HepG2 (cell line): ENCODE measurements around the gene CYP19A1. TPM values are rescaled to one million over a fixed set of nuclear protein-coding genes. Genes with fewer than 3 reads are reported as not detected.
A peak's percentile ranks its signal among the peaks of the same experiment; 100 is the strongest.

Experiments used
- AGO1 ChIP-seq: fragments of 200-400 bp; formaldehyde crosslinking; IDR thresholded peaks from 2 replicates; pipeline ENCODE4 v1.6.1; 2017; ENCODE audit warnings: mild to moderate bottlenecking, low read depth, low read length, moderate library complexity; ENCODE audit not compliant: poor library complexity, severe bottlenecking
- EP300 ChIP-seq, 3 experiments: sonication (generic) in 1 of 3; formaldehyde crosslinking in 1 of 3; IDR thresholded peaks; 2 replicates each; pipeline versions ENCODE4 v1.5.1 to v1.6.1; 2011 to 2020; ENCODE audit warnings: low read depth in 2 of 3, low read length in 2 of 3, borderline replicate concordance in 1 of 3, improper control_type of control experiment in 1 of 3, mild to moderate bottlenecking in 1 of 3, missing genetic modification reagents in 1 of 3, moderate library complexity in 1 of 3
- FOXO4 ChIP-seq: sonication (generic); formaldehyde crosslinking; conservative IDR thresholded peaks from 2 replicates; pipeline ENCODE4 v1.8.1; 2023; ENCODE audit warnings: missing genetic modification reagents
- HHEX ChIP-seq: IDR thresholded peaks from 2 replicates; pipeline ENCODE4 v1.6.1; 2016; ENCODE audit warnings: control low read depth
- MLLT10 ChIP-seq: sonication (generic); formaldehyde crosslinking; IDR thresholded peaks from 2 replicates; pipeline ENCODE4 v1.4.0; 2020; ENCODE audit warnings: missing genetic modification reagents
- NFATC3 ChIP-seq: sonication (generic); formaldehyde crosslinking; IDR thresholded peaks from 2 replicates; pipeline ENCODE4 v1.5.1; 2020; ENCODE audit warnings: mild to moderate bottlenecking, missing genetic modification reagents
- NR2C2 ChIP-seq: sonication (generic); formaldehyde crosslinking; IDR thresholded peaks from 2 replicates; pipeline ENCODE4 v1.4.0; 2020; ENCODE audit warnings: missing genetic modification reagents, mild to moderate bottlenecking, moderate library complexity, borderline replicate concordance
- PREB ChIP-seq: sonication (generic); formaldehyde crosslinking; IDR thresholded peaks from 2 replicates; pipeline ENCODE4 v1.4.0; 2020; ENCODE audit warnings: missing genetic modification reagents
- SATB2 ChIP-seq: sonication (generic); formaldehyde crosslinking; IDR thresholded peaks from 2 replicates; pipeline ENCODE4 v1.5.0; 2020; ENCODE audit warnings: missing genetic modification reagents
- TEF ChIP-seq: sonication (generic); formaldehyde crosslinking; IDR thresholded peaks from 2 replicates; pipeline ENCODE4 v1.5.0; 2020; ENCODE audit warnings: missing genetic modification reagents
- TFDP2 ChIP-seq: sonication (generic); formaldehyde crosslinking; IDR thresholded peaks from 2 replicates; pipeline ENCODE4 v1.4.0; 2020; ENCODE audit warnings: missing genetic modification reagents
- UBTF ChIP-seq: sonication (generic); formaldehyde crosslinking; IDR thresholded peaks from 2 replicates; pipeline ENCODE4 v1.4.0; 2020; ENCODE audit warnings: mild to moderate bottlenecking, missing genetic modification reagents
- ZBTB21 ChIP-seq: sonication (generic); formaldehyde crosslinking; IDR thresholded peaks from 2 replicates; pipeline ENCODE4 v1.4.0; 2020; ENCODE audit warnings: missing genetic modification reagents
- ZHX1 ChIP-seq: sonication (generic); formaldehyde crosslinking; IDR thresholded peaks from 2 replicates; pipeline ENCODE4 v1.8.1; 2022; ENCODE audit warnings: low read depth, mild to moderate bottlenecking, missing genetic modification reagents
- ZNF124 ChIP-seq: sonication (generic); formaldehyde crosslinking; IDR thresholded peaks from 2 replicates; pipeline ENCODE4 v1.4.0; 2020; ENCODE audit warnings: missing genetic modification reagents
- ZNF430 ChIP-seq: sonication (generic); formaldehyde crosslinking; IDR thresholded peaks from 2 replicates; pipeline ENCODE4 v1.9.0; 2021; ENCODE audit warnings: mild to moderate bottlenecking, missing genetic modification reagents
- polyA plus RNA-seq, 8 experiments: library from polyadenylated mRNA; depleted of rRNA in 3 of 8; stranded (reverse) in 7 of 8; unstranded in 1 of 8; fragments of >200 nt; fragmentation: Illumina TruSeq in 4 of 8; extraction: Trizol in 4 of 8; gene quantifications; 2 replicates each; pipeline versions ENCODE4 v1.2.1 to v1.2.3, GENCODE V29; 2011 to 2016; ENCODE audit warnings: low read depth in 4 of 8, missing spikeins in 1 of 8, mixed read lengths in 1 of 8; ENCODE audit not compliant: insufficient read depth in 1 of 8
- total RNA-seq, 5 experiments: library from RNA; depleted of rRNA; stranded (reverse); fragments of >200 nt; fragmentation: Illumina TruSeq; extraction: Trizol; gene quantifications; 2 replicates each; pipeline ENCODE4 v1.2.3, GENCODE V29; 2016; ENCODE audit warnings: low read depth in 1 of 5

Gene CYP19A1
- total and polyA plus RNA-seq, 2 of the 13 experiments (the other 11 are each of a cell fraction or from before 2014, with no cell fraction given): 10.9 to 23.0 TPM

- TF ChIP-seq AGO1 (no peak), SATB2 (CRISPR knock-in tag) (no peak), PREB (CRISPR knock-in tag) (no peak), ZNF124 (CRISPR knock-in tag) (peak; percentile 23; the same call in 1 of the 2 replicates), ZNF430 (CRISPR knock-in tag) (no peak), HHEX (no peak), NFATC3 (CRISPR knock-in tag) (no peak), UBTF (no peak), NR2C2 (CRISPR knock-in tag) (peak; percentile 68; the same call in 1 of the 2 replicates), TEF (CRISPR knock-in tag) (no peak), FOXO4 (CRISPR knock-in tag) (no peak), TFDP2 (no peak), EP300 (IDR thresholded peaks at IDR 0.05; ENCODE audit: low read depth in 2 of 2, low read length in 2 of 2) (peak in 1 of 2 experiments; percentile 67; a peak in 1 of 4 replicates), EP300 (CRISPR knock-in tag; IDR thresholded peaks at IDR 0.05; ENCODE audit: borderline replicate concordance) (no peak), MLLT10 (CRISPR knock-in tag) (no peak), ZHX1 (no peak), ZBTB21 (no peak)
Measured at GRCh38 chr15:51288143-51289065, 50.0 kb downstream of the CYP19A1 start (continued).
